Endometrium (tissue), 2 donors: ENCODE results near the gene TCF3.

ENCODE experiments used
- FAIRE-seq: peaks from 2 replicates; lab custom pipeline; 2012; peaks lifted over from hg19 to GRCh38; lab: Jason Lieb, UNC
- donor health status: control.
- donor health status: control.

Gene TCF3

GRCh38 chr19:1630012-1630411, 22.4 kb downstream of the TCF3 start:
- FAIRE-seq = no peak

DNA sequence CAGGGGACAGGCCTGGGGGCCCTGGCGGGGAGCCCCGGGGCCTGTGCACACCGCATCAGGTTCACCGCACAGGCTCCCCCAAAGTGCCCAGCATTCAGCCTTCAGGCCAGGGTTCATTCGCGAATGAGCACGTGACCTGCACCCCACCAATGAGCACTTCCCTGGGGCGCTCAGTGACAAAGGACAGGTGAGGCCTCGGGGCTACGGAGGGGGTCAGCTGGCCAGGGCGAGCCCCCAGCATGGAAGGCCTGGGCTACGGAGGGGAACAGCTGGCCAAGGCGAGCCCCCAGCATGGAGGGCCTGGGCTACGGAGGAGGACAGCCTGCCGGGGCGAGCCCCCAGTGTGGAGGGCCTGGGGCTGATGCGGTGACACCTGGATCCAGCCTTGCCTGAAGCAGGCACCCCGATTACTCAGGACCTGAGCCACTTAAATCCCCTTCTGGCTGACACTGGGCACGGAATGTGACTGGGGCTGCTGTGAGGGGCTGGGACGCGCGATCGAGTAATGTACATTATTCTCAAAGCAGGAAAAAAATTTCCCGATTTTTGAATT, 23.1 kb downstream of the TCF3 start:
- no peak for FAIRE-seq

GRCh38 chr19:1627194-1627593, 25.2 kb downstream of the TCF3 start:
- FAIRE-seq = no peak

GRCh38 chr19:1626417-1627010, 25.9 kb downstream of the TCF3 start:
- no peak for FAIRE-seq

DNA sequence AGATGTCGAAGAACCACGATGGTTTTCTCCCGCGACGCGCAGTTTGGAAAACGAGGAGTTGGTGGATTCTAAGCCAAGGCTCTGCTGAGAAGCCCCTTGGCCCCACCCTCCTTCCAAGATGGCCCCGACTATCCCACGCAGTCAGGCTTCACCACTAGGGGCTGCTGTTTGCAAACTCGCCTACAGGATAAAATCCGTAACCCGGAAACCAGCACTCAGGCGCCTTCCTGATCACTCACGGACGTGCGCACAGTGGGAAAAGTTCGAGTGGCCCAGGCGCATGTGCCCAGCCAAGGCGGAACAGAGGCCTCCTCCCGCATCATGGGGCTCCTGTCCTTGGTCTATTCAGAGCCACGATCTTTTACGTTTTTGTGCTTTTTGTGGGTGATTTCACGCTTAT, 28.0 kb downstream of the TCF3 start:
- no peak for FAIRE-seq

DNA sequence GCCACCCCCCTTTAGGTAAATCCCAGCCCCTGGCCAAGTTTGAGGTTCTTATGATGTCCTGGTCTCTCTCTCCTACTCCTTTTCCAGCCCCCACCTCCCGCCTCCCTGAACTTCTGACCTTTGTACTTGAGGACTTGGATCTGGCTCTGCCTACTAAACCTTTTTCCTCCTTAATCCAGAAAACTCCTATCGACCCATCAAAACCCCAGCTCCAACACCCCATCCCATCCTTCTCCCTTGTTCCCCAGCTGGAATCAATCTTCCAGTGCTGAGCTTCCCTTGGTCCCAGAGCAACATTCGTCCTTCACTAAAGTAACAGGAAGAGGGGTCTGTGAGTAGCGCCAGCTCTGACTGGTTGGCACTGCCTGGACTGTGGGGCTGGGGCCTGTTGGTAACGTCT, 29.9 kb downstream of the TCF3 start:
- no peak for FAIRE-seq

DNA sequence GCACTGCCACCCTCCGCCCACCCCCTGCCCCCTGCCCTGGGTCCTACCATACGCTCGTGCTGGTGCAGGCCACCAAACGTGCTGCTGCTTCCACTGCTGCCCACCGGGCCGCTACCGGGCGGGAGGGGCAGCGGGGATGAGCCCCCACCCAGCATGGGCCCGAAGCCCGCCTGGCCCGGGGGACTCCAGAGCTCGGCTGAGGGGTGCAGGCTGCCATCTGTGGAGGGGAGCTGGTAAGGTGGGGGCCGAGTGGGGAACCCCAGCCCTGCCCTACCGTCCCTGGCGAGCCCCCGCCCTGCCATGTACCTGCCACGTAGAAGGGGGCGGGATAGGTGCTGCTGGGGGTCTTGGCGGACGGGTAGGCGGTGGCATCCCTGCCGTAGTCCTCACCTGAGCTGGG, 30.4 kb downstream of the TCF3 start:
- no peak for FAIRE-seq

DNA sequence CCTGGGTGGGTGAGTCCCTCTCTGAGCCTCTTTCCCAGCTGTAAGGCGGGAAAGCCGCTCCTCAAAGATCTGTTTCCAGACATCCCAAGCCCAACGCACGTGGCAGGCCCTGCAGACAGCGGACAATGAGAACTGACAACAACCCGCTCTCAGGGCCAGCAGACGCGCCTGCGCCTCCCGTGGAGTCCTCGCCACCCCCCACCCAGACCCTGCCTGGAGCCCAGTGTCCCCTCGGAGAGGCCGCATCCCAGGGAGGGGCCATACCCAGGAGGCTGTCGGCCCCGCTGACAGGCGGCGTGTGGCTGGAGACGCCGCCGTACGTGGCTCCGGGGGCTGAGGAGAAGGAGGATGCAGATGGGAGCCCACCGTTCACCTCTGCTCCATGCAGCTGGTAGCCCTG, 30.8 kb downstream of the TCF3 start:
- FAIRE-seq = no peak

DNA sequence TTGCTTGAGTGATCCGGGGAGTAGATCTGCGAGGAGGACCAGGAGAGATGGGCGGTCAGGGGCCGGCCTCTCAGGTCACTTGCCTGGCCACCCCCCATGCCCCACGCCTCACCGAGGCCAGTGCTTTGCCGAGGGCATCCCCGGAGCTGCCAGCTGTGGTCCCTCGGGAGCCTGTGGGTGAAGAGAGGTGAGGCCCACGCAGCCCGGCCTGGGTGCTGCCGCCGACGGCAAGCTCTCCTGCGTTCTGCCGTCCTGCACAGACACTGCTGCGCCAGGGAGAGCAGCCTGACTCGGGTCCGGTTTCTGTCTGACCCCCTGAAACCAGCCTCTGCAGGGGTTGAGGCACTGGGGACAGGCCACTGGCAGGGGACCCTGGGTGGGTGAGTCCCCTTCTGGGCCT, 31.4 kb downstream of the TCF3 start:
- FAIRE-seq = no peak

DNA sequence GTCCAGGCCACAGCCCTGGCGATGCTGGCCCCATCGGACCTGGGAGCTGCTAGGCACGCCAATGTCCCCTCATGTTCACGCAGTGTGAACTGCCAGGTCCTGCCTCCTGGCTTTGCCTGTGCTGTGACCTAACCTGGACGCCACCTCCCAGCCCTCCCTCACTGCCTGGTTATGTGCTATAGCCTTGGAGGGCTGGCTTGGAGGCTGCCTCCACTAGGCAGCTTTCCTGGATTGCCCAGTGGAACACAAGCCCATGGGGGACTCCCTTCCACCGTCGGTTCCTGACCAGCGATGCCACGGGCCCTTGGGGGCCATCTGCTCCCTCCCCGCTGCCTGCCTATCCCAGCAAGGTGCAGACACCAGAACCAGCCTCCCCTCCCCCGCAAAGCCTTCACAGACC, 31.9 kb downstream of the TCF3 start:
- FAIRE-seq = no peak

- no peak for FAIRE-seq
Measured at GRCh38 chr19:1619703-1620102, 32.7 kb downstream of the TCF3 start.

GRCh38 chr19:1619094-1619439, 33.3 kb downstream of the TCF3 start:
- no peak for FAIRE-seq

DNA sequence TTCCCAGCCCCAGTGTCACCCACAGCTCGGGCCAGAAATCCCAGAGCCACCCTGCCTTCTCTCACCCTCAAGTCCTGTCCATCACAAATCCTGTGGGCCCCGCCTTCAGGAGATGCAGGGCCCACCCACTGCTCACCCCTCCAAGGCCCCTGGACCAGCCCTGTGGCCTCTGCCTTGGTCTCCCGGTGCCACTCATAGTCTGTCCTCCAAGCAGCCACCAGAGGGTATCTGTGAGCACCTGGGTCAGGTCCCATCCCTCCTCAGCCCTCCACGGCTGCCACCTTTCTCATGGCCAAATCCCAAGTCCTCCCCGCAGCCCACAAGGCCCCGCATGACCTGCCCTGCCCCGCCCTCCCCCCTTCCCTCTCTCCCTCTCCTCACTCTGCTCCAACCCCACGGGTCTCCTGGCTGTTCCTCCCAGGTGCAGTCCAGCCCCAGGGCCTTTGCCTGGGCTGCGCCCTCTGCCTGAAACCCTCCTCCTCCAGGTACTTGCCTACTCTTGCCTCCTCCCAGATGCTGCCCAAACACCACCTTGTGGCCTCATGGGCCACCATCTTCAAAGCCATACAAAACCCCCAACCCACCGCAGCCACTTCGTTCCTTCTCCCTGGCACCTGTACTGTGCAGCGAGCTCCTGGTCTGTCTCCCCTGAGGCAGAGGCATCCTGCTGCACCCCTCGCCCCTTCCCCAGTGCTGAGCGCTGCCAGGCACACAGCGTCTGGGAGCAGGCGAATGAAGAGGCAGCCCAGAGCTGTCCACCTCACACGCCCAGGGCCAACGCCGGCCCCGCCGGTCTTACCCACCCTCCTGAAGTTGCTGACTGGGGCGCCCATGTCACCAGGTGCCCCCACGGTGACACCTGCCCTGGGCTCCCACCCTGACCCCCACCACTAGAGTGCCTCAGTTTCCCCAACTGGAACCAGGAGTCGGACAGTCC, 34.0 kb downstream of the TCF3 start:
- FAIRE-seq = no peak

DNA sequence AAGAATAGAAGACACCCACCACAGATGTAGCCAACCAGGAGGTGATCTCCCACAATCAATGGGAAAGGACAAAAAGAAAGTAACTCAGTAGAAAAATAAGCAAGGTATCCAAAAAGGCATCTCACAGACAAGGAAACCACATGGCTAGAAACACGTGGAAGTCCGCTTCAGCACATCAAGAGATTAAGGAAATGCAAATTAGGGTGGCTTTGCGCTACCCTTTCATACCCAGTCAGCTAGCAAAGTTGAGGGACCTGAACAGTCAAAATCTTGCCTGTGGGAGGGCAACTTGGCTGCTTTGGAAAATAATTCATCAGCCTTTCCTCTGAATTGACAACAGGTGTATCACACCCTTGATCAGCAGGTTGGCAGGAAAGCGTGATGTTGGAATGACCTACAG, 35.5 kb downstream of the TCF3 start:
- no peak for FAIRE-seq

DNA sequence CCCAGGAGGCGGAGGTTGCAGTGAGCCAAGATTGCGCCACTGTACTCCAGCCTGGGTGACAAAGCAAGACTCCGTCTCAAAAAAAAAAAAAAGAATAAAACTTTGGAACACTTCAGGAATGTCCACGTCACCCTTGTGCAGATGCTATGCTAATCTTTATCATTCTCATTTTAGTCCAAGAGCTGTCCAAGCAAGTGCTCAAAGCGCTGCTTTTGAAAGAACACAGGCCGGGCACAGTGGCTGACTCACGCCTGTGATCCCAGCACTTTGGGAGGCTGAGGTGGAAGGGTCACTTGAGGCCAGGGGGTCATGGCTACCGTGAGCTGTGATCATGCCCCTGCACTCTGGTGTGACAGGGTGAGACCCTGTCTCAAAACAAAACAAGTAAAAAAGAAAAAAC, 36.0 kb downstream of the TCF3 start:
- no peak for FAIRE-seq

GRCh38 chr19:1615156-1615765, 37.2 kb downstream of the TCF3 start:
- no peak for FAIRE-seq

DNA sequence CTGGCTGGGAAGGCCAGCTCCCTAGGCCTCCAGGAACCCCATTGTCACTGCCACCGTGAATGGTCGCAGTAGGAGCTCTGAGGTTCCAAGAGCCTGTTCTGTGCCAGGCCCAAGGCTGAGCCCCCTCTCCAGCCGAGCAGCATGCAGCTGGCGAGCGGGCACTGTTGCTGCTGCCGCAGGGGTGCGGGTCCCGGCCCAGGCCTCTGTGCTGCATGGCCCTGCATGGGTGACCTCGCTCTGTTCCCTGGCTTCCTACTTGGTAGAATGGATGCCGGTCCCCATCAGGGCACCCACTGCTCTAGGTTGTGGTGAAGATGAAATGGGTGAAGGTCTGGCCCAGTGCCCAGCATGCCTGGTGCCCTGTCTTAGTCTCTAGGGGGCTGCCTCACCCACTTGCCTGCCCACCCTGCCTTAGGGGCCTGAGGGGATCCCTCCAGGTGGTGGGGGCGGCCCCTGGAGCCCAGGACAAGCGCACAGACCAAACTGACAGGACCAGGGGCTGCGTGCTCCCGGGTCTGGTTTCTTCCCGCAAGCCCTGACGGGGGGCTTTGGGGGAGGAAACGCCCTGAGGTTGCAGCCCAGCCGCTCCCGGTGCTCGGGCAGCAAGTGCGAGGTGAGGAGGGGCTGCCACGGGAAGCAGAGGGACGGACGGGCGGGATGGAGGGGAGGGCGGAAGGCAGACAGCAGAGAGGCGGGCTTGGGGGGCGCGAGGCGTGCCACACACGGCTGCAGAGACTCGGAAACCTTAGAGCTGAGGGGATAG, 38.4 kb downstream of the TCF3 start:
- no peak for FAIRE-seq

DNA sequence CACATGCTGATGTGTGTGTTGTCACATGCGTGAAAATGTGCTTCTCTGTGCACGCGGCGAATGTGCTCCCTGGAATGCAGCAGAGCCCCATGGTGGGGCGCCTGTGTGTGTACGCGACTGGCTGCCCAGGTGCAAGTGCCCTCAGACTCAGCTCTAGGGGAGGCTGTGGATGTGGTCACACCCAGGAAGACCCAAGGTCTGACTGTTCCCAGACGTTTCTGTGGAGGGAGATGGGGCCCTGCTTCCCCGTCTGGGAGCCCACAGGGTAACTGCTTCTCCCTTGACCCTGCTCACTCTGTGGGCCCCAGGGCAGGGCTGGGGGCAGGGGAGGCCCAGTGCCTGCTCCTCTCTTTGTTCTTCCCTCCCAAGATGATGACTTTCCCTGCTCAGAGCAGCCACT, 39.3 kb downstream of the TCF3 start:
- FAIRE-seq = no peak

GRCh38 chr19:1612114-1613086, 40.0 kb downstream of the TCF3 start:
- FAIRE-seq = no peak

- no peak for FAIRE-seq
Measured at GRCh38 chr19:1611353-1611752, 41.1 kb downstream of the TCF3 start.

DNA sequence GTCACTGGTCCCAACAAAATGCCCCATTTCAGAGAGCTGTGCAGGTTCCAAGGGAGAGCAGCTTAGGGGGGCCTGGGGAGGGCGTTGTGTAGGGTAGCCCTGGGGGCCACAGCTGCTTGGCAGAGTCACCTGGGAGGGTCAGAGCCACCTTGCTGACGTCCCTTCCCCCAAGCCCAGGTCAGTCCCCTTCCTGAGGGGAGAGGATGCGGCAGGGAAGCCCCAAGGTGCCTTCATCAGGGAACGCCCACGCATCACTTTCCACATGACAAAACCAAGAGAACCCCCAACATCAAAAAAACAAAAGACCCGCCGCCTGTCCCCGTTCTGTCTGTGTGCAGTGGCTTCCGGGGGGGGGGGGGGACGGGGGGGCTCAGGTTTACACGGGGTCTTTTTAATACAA, 41.8 kb downstream of the TCF3 start:
- FAIRE-seq = no peak
